Heart left ventricle (tissue), 16 donors: ENCODE results near the gene RNF19B. TPM values are rescaled to one million over a fixed set of nuclear protein-coding genes. Genes with fewer than 3 reads are reported as not detected.
A peak's percentile ranks its signal among the peaks of the same experiment; 100 is the strongest.

Experiments
- ATAC-seq, 4 donors: fragments of 200-7000 bp; cut with Tn5 transposase; one replicate each; pipeline ENCODE4 v1.9.1; 2020 to 2022; ENCODE audit warnings: moderate library complexity in 4 of 4, mild to moderate bottlenecking in 3 of 4, moderate number of reproducible peaks in 1 of 4
- DNase-seq, 5 donors: peaks; one replicate each; pipeline ENCODE4 v3.0.0-alpha.2; 2020
- H3K27ac ChIP-seq, 12 donors: fragments of 200-600 bp; sonication (generic) in 4 of 12; one replicate each; pipeline versions ENCODE4 v1.5.0 to v1.8.0; 2016 to 2022; ENCODE audit warnings: mild to moderate bottlenecking in 2 of 12
- H3K27me3 ChIP-seq, 9 donors: fragments of 200-600 bp; sonication (generic) in 2 of 9; one replicate each; pipeline versions ENCODE4 v1.5.1 to v1.8.0; 2016 to 2022; ENCODE audit warnings: mild to moderate bottlenecking in 3 of 9
- H3K36me3 ChIP-seq, 9 donors: fragments of 200-600 bp; sonication (generic) in 2 of 9; one replicate each; pipeline versions ENCODE4 v1.5.0 to v1.8.0; 2018 to 2022; ENCODE audit warnings: mild to moderate bottlenecking in 2 of 9
- H3K4me1 ChIP-seq, 12 donors: fragments of 200-600 bp; sonication (generic) in 4 of 12; one replicate each; pipeline versions ENCODE4 v1.5.0 to v1.8.0; 2016 to 2022; ENCODE audit warnings: mild to moderate bottlenecking in 3 of 12
- H3K4me3 ChIP-seq, 12 donors: fragments of 200-600 bp; sonication (generic) in 4 of 12; one replicate each; pipeline versions ENCODE4 v1.5.0 to v1.8.0; 2017 to 2022; ENCODE audit warnings: mild to moderate bottlenecking in 9 of 12, moderate library complexity in 4 of 12
- H3K9me3 ChIP-seq, 12 donors: fragments of 200-600 bp; sonication (generic) in 4 of 12; one replicate each; pipeline versions ENCODE4 v1.5.0 to v1.8.0; 2016 to 2022; ENCODE audit warnings: mild to moderate bottlenecking in 1 of 12
- CTCF ChIP-seq, 12 donors: fragments of 200-600 bp; sonication (generic) in 4 of 12; IDR thresholded peaks; one replicate each; pipeline versions ENCODE4 v1.5.0 to v1.8.0; 2018 to 2022; ENCODE audit warnings: antibody characterized with exemption in 12 of 12, mild to moderate bottlenecking in 5 of 12
- POLR2A ChIP-seq, 2 donors: fragments of 450-650 bp; IDR thresholded peaks; one replicate each; pipeline ENCODE4 v1.6.1; 2017; ENCODE audit warnings: antibody characterized with exemption in 2 of 2, mild to moderate bottlenecking in 2 of 2, moderate library complexity in 2 of 2
- WGBS, 4 donors: extraction: QIAGEN DNeasy Blood & Tissue Kit in 2 of 4; methylation state at CpG; one replicate each; pipeline versions ENCODE4 v1.1.5 to v1.1.7; 2013 to 2018; 5-methylcytosine and 5-hydroxymethylcytosine counted together
- intact Hi-C, 10 donors: fragments of 100-400 bp; cut with DNase I; formaldehyde crosslinking; loops; one replicate each; pipeline versions ENCODE4 v1.11.1 to v1.14.2; 2022
- long read RNA-seq, 3 donors: library from polyadenylated mRNA; unstranded; transcript quantifications; one replicate each; pipeline ENCODE4 v2.0.0, GENCODE V29; 2020 to 2021
- polyA plus RNA-seq, 2 donors: library from polyadenylated mRNA; stranded (reverse); fragments of 200-250 nt; gene quantifications; one replicate each; pipeline ENCODE4 v1.2.3, GENCODE V29; 2013
- total RNA-seq, 9 donors: library from RNA; depleted of rRNA in 2 of 9; stranded (reverse); fragments of >200 nt in 2 of 9; fragmentation: NEBNext Ultra II Directional in 3 of 9; extraction: Animal tissue kit (Norgen Biotek cat#: 25700) in 3 of 9; gene quantifications; one replicate each; pipeline versions ENCODE4 v1.1.0 to v1.2.4, GENCODE V29; 2016 to 2023
- donor health status: ischemic (EF 13 %, LVEDD 7.1; RV severe dilation, severe dysfunction).
- donor health status: healthy with polysubstance abuse.
- donor health status: DM: no; HTN: yes; CAD: no.
- donor health status: DM: no; HTN: no; CAD: no.
- donor health status: ischemic (EF 25% LVEDD 6.9; RV normal size, moderate dysfunction).
- donor health status: ischemic (EF 25% LVEDD 5.7; RV mildly dilated, moderate dysfunction).
- donor health status: healthy.
- donor health status: DM: yes; HTN: yes; CAD: no.
- donor health status: ischemic (EF 35%, LVEDD 5.7; RV mildly dilated, moderate dysfunction).
- donor health status: nonischemic (EF 11% LVEDD 7.7; RV severe dilation, severe dysfunction).
- donor health status: DM: yes; HTN: yes; CAD: no.
- donor health status: PGD.
- donor health status: ischemic (EF 29% LVEDD 5.4; RV normal size, mild dysfunction).
- donor health status: nonischemic (EF 23%, LVEDD 6.1; RV moderate dilation, normal function).

The RNF19B gene
- 10 to 100 TPM in 8 of 9 donors, 1 to 10 TPM in 1; 10.0 to 42.5 (median 15.2) TPM for total RNA-seq
- 10 to 100 TPM in 1 of 2 donors, 1 to 10 TPM in 1; 1.5 to 15.2 TPM for polyA plus RNA-seq
- long read RNA-seq, donor 1, transcript RNF19B-201 (9 exons, 2,334 nt): major isoform, 14 of 22 reads
- long read RNA-seq, donor 1, partial matches to known transcripts: 2 of 22 reads
- long read RNA-seq, donor 1, other reads (novel, unspliced or antisense): 2 of 22 reads
- long read RNA-seq, donor 2, partial matches to known transcripts: 1 of 7 reads
- long read RNA-seq, donor 2, other reads (novel, unspliced or antisense): 5 of 7 reads
- long read RNA-seq, donor 3, transcript RNF19B-202 (9 exons, 2,598 nt): major isoform, 7 of 19 reads
- long read RNA-seq, donor 3, partial matches to known transcripts: 1 of 19 reads
- long read RNA-seq, donor 3, other reads (novel, unspliced or antisense): 6 of 19 reads

- Histone ChIP-seq H3K9me3 (no peaks in the 10 kb centered on the region), H3K4me3 (peak within 1 kb of the TSS; percentile 63 to 99 (median 92)), H3K27ac (peak within 1 kb of the TSS; percentile 75 to 97 (median 93)), H3K36me3 (no peaks in the 10 kb centered on the region), H3K27me3 (no peaks in the 10 kb centered on the region), H3K4me1 (peaks cover 0 to 41% (median 30%) of the 10 kb centered on the region in 12 donors)
- TF ChIP-seq CTCF (IDR thresholded peaks at IDR 0.05) (peak in 5 of 12 donors; percentile 2 to 52 (median 23)), POLR2A (IDR thresholded peaks at IDR 0.05) (peak; percentile 88 to 99)
- intact Hi-C loops: loop anchor here in 6 of 10 donors (2.0 to 10.0 kb wide), 6 partner anchors 43 to 73 kb away; partner anchors contain the start of gene AK2 (in 4 of the 6)
- 1 to 3% (median 2%) methylated on average over 19 to 83 of the region's 83 CpGs for WGBS, 4 donors
- ATAC-seq (peak; percentile 98 to 99 (median 99)), DNase-seq (peak; percentile 95 to 98 (median 96))
These were observed at the start of gene RNF19B for GRCh38 chr1:32964461-32965250. Gene RNF19B (minus strand): TSS chr1:32964809. CDS start chr1:32964685, 124 bp downstream.

- Histone ChIP-seq H3K4me1 (peaks cover 10 to 51% (median 37%) of the 10 kb centered on the region in 12 donors), H3K4me3 (no peak overlapping the region), H3K27me3 (no peaks in the 10 kb centered on the region), H3K9me3 (no peaks in the 10 kb centered on the region), H3K27ac (no peak overlapping the region), H3K36me3 (peaks cover 0 to 71% (median 50%) of the 10 kb centered on the region in 9 donors)
- no peak for TF ChIP-seq POLR2A (IDR thresholded peaks at IDR 0.05)
- no peak for TF ChIP-seq CTCF (IDR thresholded peaks at IDR 0.05)
- DNase-seq: no peak
- no peak for ATAC-seq
- intact Hi-C loops: loop anchor here in 3 of 10 donors (5.0 to 10.0 kb wide), 3 partner anchors 49 to 76 kb away; partner anchors contain the start of gene RNF19B (in 2 of the 3)
- 52 to 72% (median 64%) methylated on average over 1 of the region's 1 CpG for WGBS, 4 donors
These were observed 49.2 kb upstream of the RNF19B start for GRCh38 chr1:33013791-33014190.

GRCh38 chr1:33012165-33012564 lies 47.6 kb upstream of the RNF19B start:
- Histone ChIP-seq H3K27ac (peak overlapping the region; percentile 51 to 91 (median 82)), H3K4me3 (no peak overlapping the region), H3K4me1 (peaks cover 10 to 67% (median 51%) of the 10 kb centered on the region in 12 donors), H3K9me3 (no peaks in the 10 kb centered on the region), H3K36me3 (peaks cover 0 to 71% (median 47%) of the 10 kb centered on the region in 9 donors), H3K27me3 (no peaks in the 10 kb centered on the region)
- no peak for DNase-seq
- 50 to 60% (median 53%) methylated on average over 3 of the region's 3 CpGs for WGBS, 4 donors
- no peak for ATAC-seq
- intact Hi-C loops: loop anchor here in 3 of 10 donors (5.0 to 10.0 kb wide), 3 partner anchors 47 to 75 kb away; partner anchors contain the start of gene RNF19B (in 2 of the 3)
- no peak for TF ChIP-seq CTCF (IDR thresholded peaks at IDR 0.05)
- no peak for TF ChIP-seq POLR2A (IDR thresholded peaks at IDR 0.05)
